ENCODE results near the gene SETD4. TPM values are rescaled to one million over a fixed set of nuclear protein-coding genes. Genes with fewer than 3 reads are reported as not detected.
"Not testable (repeated sequence)": the region's sequence is repeated elsewhere in the genome, so short reads cannot be mapped to it uniquely, and the experiment has no call there.

Gene SETD4, protein sequence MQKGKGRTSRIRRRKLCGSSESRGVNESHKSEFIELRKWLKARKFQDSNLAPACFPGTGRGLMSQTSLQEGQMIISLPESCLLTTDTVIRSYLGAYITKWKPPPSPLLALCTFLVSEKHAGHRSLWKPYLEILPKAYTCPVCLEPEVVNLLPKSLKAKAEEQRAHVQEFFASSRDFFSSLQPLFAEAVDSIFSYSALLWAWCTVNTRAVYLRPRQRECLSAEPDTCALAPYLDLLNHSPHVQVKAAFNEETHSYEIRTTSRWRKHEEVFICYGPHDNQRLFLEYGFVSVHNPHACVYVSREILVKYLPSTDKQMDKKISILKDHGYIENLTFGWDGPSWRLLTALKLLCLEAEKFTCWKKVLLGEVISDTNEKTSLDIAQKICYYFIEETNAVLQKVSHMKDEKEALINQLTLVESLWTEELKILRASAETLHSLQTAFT
- 10 to 100 TPM; 11.4 to 23.9 (median 17.6) TPM for polyA plus RNA-seq (ENCODE audit: insufficient read length in 10 of 10)
- long read RNA-seq, donor 1, partial matches to known transcripts: 0 of 1 reads
- long read RNA-seq, donor 1, other reads (novel, unspliced or antisense): 0 of 1 reads
- long read RNA-seq, donor 2: 0 reads
- long read RNA-seq, donor 3: 0 reads
- long read RNA-seq, donor 4: 0 reads
- long read RNA-seq, donor 5, partial matches to known transcripts: 0 of 1 reads
- long read RNA-seq, donor 5, other reads (novel, unspliced or antisense): 0 of 1 reads
- long read RNA-seq, donor 6, partial matches to known transcripts: 5 of 5 reads
- long read RNA-seq, donor 6, other reads (novel, unspliced or antisense): 0 of 5 reads
- long read RNA-seq, donor 7, partial matches to known transcripts: 9 of 9 reads
- long read RNA-seq, donor 7, other reads (novel, unspliced or antisense): 0 of 9 reads
- long read RNA-seq, donor 8: 0 reads
- long read RNA-seq, donor 9: 0 reads

DNA sequence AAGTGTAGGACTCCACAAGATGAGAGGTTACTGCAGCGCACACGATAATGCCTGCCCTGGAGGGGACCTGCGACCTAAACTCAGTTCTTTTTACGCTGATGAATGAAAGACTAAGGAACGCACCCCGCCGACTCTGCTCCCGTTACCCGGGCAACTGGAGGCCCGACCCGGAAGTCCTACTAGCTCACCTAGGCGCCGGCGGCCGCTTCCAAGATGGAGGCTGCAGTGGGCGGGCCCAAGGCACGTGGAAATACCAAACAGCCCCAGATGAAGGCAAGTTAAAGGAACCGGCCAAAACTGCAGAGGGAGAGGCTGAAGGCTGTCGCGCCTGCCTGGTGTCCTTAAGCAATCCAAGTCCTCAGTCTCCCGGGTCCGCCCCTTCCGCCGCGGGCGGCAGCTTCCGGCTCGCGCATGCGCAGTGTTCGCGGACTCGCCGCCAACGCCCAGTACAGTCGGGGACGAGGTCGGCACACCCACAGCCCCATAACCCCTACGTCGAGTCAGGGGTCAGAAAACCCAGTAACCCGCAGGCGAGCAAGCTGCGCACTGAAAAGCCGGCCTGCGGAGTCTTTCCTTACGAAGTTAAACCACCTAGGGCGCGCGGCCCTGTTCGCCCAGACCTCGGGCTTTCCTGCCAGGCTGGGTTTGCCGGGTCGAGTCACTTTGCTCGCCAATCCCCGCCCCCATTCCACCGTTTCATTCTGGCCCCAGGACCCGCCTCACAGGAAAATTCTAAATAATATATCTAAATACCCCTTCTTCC lies at the start of gene SETD4:
SETD4 (minus strand) TSS at position 368 of the 763 bp plus-strand sequence. CDS start 1,638 bp downstream, outside the sequence.
- DNase-seq: peak; percentile 91 to 97 (median 94)

DNA sequence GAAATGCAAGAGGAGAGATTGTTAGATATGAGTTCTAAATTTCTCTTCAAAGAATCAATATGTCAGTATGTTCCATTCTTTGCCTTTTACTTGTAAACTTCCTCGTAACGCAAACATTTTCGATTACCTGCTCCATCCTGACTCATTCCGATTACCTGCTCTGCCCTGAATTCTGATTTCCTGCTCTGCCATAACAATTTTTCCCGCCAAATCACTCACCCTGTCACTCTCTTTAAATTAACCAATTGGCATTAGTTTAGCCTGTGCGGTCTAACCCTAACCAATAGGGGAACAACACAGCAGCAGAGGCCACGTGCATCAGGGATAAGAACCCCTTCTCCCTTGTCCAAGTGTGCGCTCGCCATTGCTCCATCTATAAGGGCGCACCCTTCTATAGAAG lies 49.5 kb upstream of the SETD4 start:
- no peak for DNase-seq

DNA sequence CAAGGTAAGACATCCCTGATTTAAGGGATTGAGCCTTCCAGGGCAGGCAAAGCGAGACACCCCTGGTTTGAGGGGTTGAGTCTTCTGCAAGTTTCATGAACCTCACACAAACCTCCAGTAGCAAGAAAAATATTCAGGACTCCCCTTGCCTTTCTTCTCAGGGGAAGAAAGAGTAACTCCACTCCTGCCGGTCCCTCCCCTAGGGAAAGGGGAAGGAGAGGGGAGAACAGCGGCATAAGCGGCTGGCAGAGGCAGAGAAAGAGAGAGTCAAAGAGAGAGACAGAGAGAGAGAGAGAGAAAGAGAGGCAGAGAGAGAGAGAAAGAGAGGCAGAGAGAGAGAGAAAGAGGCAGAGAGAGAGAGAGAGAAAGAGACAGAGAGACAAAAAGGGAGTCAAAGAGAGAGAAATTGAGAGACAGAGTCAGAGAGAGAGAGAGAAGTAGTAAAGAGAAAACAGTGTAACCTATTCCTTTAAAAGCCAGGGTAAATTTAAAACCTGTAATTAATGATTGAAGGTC lies 45.1 kb upstream of the SETD4 start:
- DNase-seq: no peak

DNA sequence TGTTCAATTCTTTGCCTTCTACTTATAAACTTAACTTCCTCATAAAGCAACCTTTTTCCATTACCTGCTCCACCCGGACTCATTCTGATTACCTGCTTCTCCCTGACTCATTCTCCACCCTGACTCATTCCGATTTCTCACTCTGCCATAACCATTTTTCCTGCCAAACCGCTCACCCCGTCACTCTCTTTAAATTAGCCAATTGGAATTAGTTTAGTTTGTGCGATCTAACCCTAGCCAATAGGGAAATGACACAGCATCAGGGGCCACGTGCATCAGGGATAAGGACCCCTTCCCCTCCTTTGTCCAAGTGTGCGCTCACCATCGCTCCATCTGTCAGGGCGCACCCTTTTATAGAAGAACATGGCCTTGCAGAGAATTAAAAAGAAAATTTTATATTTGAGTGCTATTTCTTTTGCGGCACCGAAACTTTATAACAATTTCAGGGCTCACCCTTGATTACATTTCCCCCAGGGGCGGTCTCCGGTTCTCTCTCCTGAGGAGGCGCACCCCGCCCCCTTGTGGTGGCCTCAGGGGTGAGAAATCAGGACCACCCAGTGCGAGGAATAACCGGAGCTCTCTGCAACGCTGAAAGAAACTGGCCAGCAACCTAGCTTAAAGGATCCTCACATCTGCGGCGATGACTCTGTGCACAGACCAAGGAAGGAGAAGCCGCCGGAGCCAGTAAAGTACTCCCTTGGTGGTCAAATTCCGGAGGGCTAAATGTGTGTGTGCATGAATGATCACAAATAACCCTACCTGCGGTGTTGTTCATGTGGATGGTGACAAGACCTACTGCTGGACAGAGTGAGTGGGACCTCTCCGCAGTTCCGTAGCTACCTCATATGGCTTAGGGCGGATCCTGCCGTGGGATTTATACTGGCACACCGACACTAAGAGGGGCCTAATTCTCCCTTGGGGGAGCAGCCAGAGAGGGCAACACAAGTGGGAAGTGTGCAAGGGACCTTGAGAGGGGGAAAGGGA lies 44.3 kb upstream of the SETD4 start:
- peak; percentile 23 to 44 (median 27) for DNase-seq

DNA sequence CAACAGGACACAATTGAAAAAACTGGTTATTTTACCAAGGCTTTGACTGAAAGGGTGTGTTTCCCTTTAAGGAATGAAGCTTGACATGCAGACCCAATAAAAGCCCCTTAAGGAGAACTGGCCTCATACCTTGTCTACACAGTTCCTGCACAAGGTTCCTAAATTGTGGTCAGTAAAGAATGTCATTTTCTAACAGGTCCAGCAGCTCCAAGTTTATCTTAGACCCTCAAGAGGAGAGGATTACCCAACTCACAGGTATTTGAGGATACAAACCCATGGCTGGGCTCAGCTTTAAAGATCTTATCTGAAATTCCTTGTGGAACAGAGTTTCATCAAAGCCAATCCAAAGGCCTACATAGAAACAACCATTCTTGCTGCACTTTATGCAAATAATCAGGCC lies 43.1 kb upstream of the SETD4 start:
- no peak for DNase-seq

DNA sequence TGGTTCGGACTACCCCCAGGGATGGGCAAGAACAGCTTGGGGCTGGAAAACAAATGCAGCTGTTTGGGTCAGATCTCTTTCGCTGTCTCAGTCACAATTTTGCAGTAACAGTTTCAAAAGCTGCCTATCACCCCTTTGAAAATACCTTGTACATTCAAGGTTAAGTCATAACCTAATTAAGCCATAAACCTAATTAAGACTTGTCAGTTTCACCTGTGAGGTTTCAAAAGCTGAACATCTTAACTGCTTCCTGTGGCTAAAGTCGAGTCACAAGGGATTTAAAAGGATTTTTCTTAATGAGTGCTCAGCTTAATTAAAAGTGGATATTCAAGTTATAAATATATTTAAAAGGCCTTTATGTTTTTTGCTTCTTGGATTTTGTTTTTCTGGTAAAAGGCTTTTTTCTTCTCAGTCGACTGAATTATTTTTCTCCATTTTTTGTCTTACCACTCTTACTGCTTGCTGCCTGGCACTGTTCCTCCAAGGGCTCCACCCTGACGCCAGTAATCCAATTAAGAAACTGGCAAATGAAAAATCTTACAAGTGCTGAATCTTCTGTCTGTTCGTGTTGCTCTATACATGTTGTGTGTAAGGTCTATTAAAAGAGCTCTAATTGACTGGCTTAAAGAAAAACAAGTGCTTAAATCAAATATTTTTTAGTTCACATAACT lies 40.8 kb upstream of the SETD4 start:
- DNase-seq: no peak

DNA sequence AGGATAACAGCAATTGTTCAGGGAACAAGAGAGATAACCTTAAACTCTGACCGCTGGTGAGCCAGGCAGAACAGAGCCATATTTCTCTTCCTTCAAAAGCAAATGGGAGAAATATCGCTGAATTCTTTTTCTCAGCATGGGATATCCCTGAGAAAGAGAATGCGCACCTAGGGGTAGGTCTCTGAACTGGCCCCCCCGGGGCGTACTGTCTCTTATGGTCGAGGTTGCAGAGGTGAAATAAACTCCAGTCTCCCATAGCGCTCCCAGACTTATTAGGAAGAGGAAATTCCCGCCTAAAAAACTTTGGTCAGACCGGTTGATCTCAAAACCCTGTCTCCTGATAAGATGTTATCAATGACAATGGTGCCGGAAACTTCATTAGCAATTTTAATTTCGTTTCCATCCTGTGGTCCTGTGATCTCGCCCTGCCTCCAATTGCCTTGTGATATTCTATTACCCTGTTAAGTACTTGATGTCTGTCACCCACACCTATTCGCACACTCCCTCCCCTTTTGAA lies 39.4 kb upstream of the SETD4 start:
- DNase-seq: not testable (repeated sequence)

DNA sequence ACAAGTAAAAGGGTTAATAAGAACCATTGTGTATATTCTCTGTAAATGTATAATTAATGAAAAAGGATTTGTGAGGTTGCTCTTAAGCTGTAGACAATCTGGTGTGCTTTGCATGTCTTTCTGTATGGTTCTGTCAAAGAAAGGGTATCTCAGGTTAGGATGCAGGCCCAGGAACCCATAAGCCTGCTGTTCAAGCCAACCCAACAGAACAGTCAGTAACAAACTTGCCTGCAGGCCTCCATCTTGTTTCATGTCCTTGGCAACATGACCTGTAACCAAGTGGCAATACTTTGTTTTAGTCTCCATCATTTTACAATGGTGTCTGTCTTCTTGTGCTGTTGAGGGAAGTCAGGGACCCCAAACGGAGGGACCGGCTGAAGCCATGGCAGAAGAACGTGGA lies 38.7 kb upstream of the SETD4 start:
- no peak for DNase-seq

DNA sequence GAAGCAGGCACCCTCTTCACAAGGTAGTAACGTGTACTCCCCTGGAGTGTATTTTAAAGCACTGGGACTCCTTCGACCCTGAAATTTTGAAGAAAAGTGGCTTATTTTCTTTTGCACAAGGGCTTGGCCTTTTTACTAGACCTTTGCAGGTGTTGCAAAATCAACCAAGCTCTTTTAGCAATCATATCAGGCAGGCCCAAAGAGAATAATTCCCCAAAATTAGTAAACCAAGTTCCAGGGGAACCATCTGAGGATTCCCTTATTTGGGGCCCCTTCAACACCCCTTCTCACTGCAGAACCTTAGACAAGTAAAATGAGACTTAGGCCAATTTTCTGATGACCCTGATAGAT lies 37.8 kb upstream of the SETD4 start:
- no peak for DNase-seq

DNA sequence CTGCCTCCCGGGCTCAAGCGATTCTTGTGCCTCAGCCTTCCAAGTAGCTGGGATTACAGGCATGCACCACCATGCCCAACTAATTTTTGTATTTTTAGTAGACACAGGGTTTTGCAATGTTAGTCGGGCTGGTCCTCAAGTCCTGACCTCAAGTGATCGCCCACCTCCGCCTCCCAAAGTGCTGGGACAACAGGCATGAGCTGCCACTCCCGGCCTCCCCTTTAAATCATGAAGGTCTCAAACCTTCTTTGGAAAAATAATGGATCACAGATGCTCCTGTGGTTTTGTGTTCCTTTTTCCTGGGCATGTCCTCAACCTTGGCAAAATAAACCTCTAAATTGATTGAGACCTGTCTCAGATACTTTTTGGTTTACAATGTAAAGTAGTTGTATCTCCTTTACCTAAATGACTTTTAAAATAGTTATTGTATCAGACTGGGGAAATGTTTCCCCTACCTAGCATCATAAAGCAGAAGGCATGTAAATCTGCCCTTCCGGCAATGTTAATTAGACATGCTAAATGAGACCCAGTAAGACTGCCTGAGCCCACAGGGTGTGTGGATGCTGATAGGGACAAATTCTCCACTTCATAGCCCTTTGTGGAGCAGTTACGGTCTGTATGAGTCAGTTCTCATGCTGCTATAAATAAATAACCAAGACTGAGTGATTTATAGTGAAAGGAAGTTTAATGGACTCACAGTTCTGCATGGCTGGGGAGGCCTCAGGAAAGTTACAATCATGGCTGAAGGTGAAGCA lies 37.3 kb upstream of the SETD4 start:
- no peak for DNase-seq

DNA sequence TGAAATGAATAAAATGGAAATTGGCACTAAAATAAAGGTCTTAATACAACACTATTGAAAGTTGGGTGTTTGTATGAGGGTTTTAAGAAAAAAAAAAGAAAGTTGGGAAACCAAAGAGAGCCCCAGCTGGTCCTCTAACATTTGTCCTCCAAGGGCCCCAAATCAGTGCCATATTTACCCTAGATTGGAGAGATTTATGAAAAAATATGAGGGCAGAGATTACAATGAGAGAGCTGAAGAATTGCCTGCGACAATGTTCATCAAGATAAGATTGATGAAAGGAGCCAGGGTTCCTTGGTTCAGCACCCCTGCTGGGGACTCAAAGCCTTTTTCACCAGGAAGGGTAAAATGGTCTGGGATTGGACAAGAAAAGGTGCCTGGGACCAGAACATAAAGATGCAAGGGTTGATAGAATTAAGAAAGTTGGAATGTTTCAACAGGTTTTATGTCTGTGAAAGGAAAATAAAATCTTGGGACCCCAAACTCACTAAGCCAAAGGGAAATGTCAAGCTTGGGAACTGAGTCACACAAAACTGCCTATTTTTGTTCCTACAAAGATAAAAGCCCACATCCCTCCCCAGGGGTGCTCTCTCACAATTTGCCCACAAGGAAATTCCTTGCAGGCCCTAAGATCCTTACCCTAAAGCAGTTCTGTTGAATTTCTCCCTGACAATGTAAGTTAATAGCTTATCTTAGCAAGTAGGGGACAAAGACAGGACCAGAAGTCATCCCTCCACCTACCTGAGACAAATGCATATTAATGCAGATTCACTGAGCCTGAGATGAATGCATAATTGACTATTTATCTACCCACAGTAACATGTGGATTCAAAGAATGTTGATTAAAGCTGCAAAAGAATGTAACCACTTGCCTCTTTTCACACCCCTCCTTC lies 36.3 kb upstream of the SETD4 start:
- DNase-seq: no peak

DNA sequence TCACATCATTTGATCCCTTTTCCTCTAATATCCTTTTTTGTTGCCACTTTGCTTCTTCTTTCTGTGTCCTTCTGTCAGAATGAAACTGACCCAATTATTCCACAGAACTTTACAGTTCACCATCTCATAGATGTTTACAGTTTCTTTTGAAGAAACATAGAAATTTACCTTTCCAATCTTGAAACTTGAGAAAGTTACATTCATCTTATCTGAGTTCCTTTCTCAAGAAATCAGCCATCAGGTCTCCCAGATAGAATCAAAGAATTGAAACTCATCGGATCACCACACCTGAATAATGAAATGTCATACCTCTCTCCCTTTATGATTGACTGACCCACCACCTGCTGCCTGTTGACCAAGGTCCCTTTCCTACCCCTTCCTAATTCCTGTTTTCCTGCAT lies 33.2 kb upstream of the SETD4 start:
- no peak for DNase-seq

DNA sequence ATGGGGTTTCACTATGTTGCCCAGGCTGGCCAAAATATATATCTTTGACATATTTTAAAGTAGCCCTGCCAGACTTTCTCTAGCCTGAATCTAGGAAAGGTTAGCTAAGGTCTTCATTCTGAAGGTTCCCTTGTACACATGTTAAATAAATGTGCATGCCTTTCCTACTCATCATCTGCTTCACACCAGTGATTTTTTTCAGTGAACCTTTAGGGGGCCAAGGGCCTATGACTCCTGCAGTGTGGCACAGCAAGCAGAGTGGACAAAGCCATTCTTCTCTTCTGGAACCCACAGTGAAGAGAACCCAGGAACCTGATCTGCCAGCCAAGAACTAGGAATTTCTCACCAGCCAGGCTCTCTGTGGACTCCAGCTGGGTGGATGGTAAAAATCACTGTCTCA lies 32.4 kb upstream of the SETD4 start:
- DNase-seq: no peak

DNA sequence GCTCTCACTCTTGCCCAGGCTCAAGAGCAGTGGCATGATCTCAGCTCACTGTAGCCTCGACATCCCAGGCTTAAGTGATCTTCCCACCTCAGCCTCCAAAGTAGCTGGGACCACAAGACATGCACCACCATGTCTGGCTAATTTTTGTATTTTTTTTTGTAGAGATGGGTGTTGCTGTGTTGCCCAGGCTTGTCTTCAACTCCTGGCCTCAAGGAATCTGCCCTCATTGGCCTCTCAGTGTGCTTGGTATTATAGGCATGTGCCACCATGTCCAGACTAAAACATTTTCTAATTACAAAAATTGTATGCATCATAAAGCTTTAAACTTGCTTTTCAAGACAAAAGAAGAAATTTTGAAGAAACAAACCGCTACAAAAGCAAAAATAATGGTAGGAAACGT lies 29.6 kb upstream of the SETD4 start:
- no peak for DNase-seq

DNA sequence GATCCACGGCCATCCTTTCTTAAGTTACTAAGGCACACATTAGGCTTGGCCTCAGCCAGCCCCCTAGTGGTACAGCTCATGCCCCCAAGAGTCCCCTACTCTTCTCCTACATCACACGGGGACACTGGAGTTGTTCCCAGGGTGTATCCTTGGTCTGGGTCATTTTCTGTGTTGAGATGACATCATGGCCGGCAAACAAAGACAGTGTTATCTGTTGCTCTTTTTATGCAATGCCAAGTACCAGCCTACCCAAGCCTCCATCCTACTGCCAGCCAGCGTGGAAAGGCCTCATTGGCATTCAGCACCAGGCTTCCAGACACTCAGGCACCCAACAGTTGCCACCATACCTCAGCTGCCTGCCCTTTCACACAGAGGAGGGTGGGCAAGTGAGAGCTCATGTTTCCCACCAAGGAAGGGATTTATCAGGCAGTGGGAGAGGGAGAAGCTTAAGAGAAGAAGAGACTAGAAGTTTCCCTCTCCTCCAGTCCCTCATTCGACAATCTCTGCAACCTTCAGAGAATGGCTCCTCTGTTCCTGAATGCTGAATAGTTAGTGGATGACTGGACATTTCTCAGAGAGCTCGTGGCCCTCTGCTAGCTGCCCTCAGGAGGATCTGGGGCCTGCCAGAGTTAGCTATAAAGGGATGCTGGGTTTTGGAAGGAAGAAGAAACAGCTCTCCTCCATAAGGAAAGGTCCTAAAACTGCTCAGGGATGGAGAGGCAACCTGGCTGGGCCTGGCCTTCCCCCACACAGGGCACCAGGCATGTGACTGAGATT lies 27.2 kb upstream of the SETD4 start:
- peak; percentile 15 to 27 (median 19) for DNase-seq

DNA sequence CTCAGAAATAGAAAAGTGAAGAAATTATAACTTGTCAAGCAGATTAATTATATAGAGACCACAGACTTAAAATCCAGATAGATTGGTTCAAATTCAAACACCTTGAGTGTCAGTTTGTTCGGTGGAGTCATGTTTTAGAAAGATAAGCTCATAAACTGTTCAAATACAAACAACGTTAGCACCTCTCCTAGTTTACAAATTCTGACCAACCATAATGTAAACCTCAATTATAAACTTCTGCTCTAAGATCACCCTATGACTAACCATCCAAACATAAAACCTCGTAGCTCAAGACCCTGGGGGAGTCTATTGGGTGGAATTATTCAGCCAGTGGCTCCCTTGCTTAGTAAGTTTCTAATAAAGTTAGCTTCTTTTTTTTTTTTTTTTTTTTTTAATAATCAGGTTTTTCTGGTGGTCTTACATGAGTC lies 21.9 kb upstream of the SETD4 start:
- DNase-seq: no peak

DNA sequence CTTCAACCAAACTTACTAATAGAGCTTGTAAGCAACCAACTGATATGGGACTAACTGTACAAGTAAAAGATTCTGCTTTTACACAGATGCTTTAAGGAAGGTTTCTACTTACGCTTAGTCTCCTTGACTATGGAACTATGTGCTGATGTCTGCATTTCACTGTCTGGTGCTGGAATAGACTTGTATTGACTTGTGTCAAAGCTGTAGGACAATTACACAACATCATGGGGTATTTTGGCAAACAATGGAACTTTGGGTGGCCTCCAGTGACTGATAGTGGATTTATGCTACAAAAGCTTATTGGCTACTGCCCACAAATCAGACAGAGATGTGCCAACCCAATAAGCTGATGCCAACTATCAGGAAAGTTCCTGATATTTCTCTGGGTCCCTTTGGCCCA lies 20.1 kb upstream of the SETD4 start:
- no peak for DNase-seq

Data from muscle of back (tissue), 13 donors.